GM18858 (cell line): ENCODE data around the gene PHKB.
"Not testable (repeated sequence)": the region's sequence is repeated elsewhere in the genome, so short reads cannot be mapped to it uniquely, and the experiment has no call there.

Experiments used
- ATAC-seq: cut with Tn5 transposase; IDR thresholded peaks from one replicate; pipeline ENCODE4 v1.9.1; 2021; ENCODE audit not compliant: unreplicated experiment

The PHKB gene

GRCh38 chr16:47503936-47504335 lies 42.8 kb downstream of the PHKB start:
- no peak for ATAC-seq

GRCh38 chr16:47504599-47504998 lies 43.5 kb downstream of the PHKB start:
- ATAC-seq, result no peak

GRCh38 chr16:47506800-47507199 lies 45.7 kb downstream of the PHKB start:
- no peak for ATAC-seq

- ATAC-seq, result no peak
Observed at GRCh38 chr16:47507701-47508100, 46.6 kb downstream of the PHKB start.

GRCh38 chr16:47511882-47512281 lies 50.8 kb downstream of the PHKB start:
- no peak for ATAC-seq

GRCh38 chr16:47519037-47519436 lies 57.9 kb downstream of the PHKB start:
- ATAC-seq, result no peak

- no peak for ATAC-seq
Observed at GRCh38 chr16:47519546-47519945, 58.4 kb downstream of the PHKB start.

- ATAC-seq, result no peak
Observed at GRCh38 chr16:47519996-47520679, 59.0 kb downstream of the PHKB start.

GRCh38 chr16:47523342-47524006 lies 62.3 kb downstream of the PHKB start:
- ATAC-seq, result peak; percentile 100

GRCh38 chr16:47524007-47524405 lies 62.9 kb downstream of the PHKB start:
- ATAC-seq, result no peak

- ATAC-seq, result no peak
Observed at GRCh38 chr16:47528431-47528830, 67.3 kb downstream of the PHKB start.

GRCh38 chr16:47533744-47534292 lies 72.7 kb downstream of the PHKB start:
- no peak for ATAC-seq

- no peak for ATAC-seq
Observed at GRCh38 chr16:47538472-47538871, 77.3 kb downstream of the PHKB start.

GRCh38 chr16:47539707-47540670 lies 78.9 kb downstream of the PHKB start:
- ATAC-seq, result not testable (repeated sequence)

GRCh38 chr16:47541135-47541534 lies 80.0 kb downstream of the PHKB start:
- not testable (repeated sequence) for ATAC-seq

- ATAC-seq, result not testable (repeated sequence)
Observed at GRCh38 chr16:47544255-47544654, 83.1 kb downstream of the PHKB start.

- ATAC-seq, result not testable (repeated sequence)
Observed at GRCh38 chr16:47551185-47551584, 90.1 kb downstream of the PHKB start.

- ATAC-seq, result not testable (repeated sequence)
Observed at GRCh38 chr16:47551767-47552166, 90.6 kb downstream of the PHKB start.

GRCh38 chr16:47553853-47554564 lies 92.9 kb downstream of the PHKB start:
- ATAC-seq, result no peak

- not testable (repeated sequence) for ATAC-seq
Observed at GRCh38 chr16:47554587-47554986, 93.5 kb downstream of the PHKB start.

- no peak for ATAC-seq
Observed at GRCh38 chr16:47561286-47561685, 100.2 kb downstream of the PHKB start.
